Activated CD4-positive, alpha-beta T cell treated with anti-CD3 and anti-CD28 coated beads, Interleukin-2, amount 50 U/mL, for 24 hours (primary cell): Measurements from ENCODE around the gene NFX1.
"Not testable (repeated sequence)": the region's sequence is repeated elsewhere in the genome, so short reads cannot be mapped to it uniquely, and the experiment has no call there.

Experiments
- DNase-seq, 2 donors: peaks; one replicate each; pipeline ENCODE4 v3.0.0-alpha.2; 2020; ENCODE audit warnings: low read depth in 1 of 2, low spot score in 1 of 2

NFX1 gene

GRCh38 chr9:33307067-33307466 lies 16.8 kb downstream of the NFX1 start:
- DNase-seq = no peak

- no peak for DNase-seq
These were observed 19.6 kb downstream of the NFX1 start for GRCh38 chr9:33309903-33310302.

GRCh38 chr9:33310748-33311147 lies 20.4 kb downstream of the NFX1 start:
- DNase-seq = no peak

- DNase-seq = no peak
These were observed 21.6 kb downstream of the NFX1 start for GRCh38 chr9:33311953-33312352.

- no peak for DNase-seq
These were observed 25.1 kb downstream of the NFX1 start for GRCh38 chr9:33315371-33315770.

GRCh38 chr9:33317136-33317535 lies 26.8 kb downstream of the NFX1 start:
- not testable (repeated sequence) for DNase-seq

- DNase-seq = no peak
These were observed 27.9 kb downstream of the NFX1 start for GRCh38 chr9:33318225-33318624.

GRCh38 chr9:33318781-33319180 lies 28.5 kb downstream of the NFX1 start:
- no peak for DNase-seq

- no peak for DNase-seq
These were observed 29.9 kb downstream of the NFX1 start for GRCh38 chr9:33320230-33320567.

GRCh38 chr9:33320568-33321261 lies 30.4 kb downstream of the NFX1 start:
- DNase-seq = no peak

- no peak for DNase-seq
These were observed 38.8 kb downstream of the NFX1 start for GRCh38 chr9:33329117-33329563.

- DNase-seq = no peak
These were observed 39.7 kb downstream of the NFX1 start for GRCh38 chr9:33329979-33330378.

GRCh38 chr9:33331377-33331891 lies 41.1 kb downstream of the NFX1 start:
- no peak for DNase-seq

- DNase-seq = no peak
These were observed 41.7 kb downstream of the NFX1 start for GRCh38 chr9:33332011-33332410.

- DNase-seq = not testable (repeated sequence)
These were observed 42.6 kb downstream of the NFX1 start for GRCh38 chr9:33332956-33333355.

- DNase-seq = no peak
These were observed 49.9 kb downstream of the NFX1 start for GRCh38 chr9:33340186-33340585.

- DNase-seq = no peak
These were observed 50.9 kb downstream of the NFX1 start for GRCh38 chr9:33341182-33341581.

- no peak for DNase-seq
These were observed 53.8 kb downstream of the NFX1 start for GRCh38 chr9:33344145-33344544.

GRCh38 chr9:33346564-33346963 lies 56.2 kb downstream of the NFX1 start:
- DNase-seq = no peak

- no peak for DNase-seq
These were observed 58.7 kb downstream of the NFX1 start for GRCh38 chr9:33348998-33349397.

- no peak for DNase-seq
These were observed 59.4 kb downstream of the NFX1 start for GRCh38 chr9:33349743-33350142.

GRCh38 chr9:33350310-33350709 lies 60.0 kb downstream of the NFX1 start:
- no peak for DNase-seq

- DNase-seq = no peak
These were observed 61.2 kb downstream of the NFX1 start for GRCh38 chr9:33351547-33351946.
